Measurements from ENCODE around the gene GRIK4.

GRIK4 gene

DNA sequence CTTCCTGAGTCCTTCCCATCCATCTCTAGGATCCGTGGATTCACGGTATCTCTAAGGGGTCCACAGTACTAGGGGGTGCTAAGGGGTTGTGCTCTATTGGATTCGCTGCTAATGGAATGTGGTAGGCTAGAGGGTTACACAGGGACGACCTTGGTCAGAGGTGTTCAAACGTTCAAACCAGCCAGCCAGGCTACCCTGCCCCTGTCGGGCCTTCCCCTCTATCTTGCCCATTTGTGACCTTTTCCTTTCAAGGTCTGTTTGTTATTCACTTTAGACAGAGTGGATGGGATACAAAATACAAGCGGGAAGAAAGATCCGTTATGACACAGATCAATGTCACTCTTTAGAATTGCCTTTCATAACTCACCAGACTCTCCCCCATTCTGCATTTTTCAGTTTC lies 306.5 kb downstream of the GRIK4 start:
- H3K4me3 ChIP-seq (replicated peaks in 1 of 2; ENCODE audit: low read depth in 2 of 2, low read length in 2 of 2) = no peak overlapping the region
- TF ChIP-seq, protein P1, sequence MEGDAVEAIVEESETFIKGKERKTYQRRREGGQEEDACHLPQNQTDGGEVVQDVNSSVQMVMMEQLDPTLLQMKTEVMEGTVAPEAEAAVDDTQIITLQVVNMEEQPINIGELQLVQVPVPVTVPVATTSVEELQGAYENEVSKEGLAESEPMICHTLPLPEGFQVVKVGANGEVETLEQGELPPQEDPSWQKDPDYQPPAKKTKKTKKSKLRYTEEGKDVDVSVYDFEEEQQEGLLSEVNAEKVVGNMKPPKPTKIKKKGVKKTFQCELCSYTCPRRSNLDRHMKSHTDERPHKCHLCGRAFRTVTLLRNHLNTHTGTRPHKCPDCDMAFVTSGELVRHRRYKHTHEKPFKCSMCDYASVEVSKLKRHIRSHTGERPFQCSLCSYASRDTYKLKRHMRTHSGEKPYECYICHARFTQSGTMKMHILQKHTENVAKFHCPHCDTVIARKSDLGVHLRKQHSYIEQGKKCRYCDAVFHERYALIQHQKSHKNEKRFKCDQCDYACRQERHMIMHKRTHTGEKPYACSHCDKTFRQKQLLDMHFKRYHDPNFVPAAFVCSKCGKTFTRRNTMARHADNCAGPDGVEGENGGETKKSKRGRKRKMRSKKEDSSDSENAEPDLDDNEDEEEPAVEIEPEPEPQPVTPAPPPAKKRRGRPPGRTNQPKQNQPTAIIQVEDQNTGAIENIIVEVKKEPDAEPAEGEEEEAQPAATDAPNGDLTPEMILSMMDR (IDR thresholded peaks at IDR 0.05; ENCODE audit: low read depth, low read length) = no peak
- DNase-seq (ENCODE audit: low read depth in 2 of 2) = no peak

DNA sequence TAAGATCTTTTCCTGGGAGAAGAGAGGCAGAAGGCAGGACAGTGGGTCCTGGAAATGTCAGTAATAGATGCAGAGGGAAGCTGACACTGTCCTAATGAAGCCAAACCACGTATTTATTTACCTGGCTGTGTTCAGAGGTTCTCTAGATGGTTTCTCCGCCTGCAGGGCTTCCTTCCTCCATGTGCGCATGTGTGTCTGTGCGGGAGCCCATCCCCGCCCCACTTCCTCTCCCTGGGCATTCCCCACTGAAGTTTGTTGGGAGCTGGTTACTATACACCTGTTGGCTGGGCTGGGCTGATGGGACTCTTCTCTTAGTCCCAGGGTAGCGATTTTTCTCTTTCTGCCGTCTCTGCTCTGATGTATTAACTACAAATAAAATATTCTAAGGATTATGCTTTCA lies 307.5 kb downstream of the GRIK4 start:
- TF ChIP-seq, protein P1 (IDR thresholded peaks at IDR 0.05; ENCODE audit: low read depth, low read length) = no peak
- DNase-seq (ENCODE audit: low read depth in 2 of 2) = no peak
- no peak overlapping the region for H3K4me3 ChIP-seq (replicated peaks in 1 of 2; ENCODE audit: low read depth in 2 of 2, low read length in 2 of 2)

DNA sequence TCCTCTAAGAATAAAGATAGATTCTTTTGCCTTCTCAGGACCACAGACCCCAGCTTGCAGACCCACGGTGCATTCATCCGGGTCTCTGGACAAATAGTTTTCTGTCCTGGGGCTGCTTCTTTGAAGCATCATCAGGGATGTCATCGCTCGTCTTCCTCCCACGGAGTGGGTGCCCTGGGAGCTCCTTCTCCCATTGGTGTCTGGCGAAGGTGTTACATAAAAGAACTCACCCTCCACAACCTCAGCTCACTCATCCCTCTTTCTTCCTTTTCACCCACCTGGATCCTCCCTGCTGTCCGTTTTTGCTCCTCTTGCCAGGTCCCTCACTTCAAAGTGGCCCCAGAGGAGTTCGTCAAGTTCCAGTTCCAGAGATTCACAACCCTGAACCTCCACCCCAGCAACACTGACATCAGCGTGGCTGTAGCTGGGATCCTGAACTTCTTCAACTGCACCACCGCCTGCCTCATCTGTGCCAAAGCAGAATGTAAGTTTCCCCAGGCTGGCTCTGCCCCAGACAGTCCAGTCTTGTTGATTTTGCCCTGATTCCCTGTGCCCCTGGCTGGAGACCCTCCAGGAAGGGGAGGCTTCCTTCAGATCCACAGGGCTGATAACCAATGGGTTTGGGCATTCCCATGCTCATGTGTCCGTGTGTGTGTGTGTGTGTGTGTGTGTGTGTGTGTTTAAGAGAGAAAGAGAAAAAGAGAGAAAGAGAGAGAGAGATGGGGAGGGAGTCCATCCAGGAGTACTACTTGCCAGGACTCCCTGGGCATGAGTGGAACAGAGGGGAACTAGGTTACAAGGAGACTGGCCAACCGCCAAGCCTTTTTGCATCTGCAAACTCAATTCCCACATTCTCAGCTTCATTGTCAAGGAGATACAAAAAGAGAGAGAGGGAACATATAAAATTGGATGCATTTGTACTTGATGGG lies 308.2 kb downstream of the GRIK4 start:
- TF ChIP-seq, protein P1 (IDR thresholded peaks at IDR 0.05; ENCODE audit: low read depth, low read length) = no peak
- DNase-seq (ENCODE audit: low read depth in 2 of 2) = no peak
- no peak overlapping the region for H3K4me3 ChIP-seq (replicated peaks in 1 of 2; ENCODE audit: low read depth in 2 of 2, low read length in 2 of 2)

DNA sequence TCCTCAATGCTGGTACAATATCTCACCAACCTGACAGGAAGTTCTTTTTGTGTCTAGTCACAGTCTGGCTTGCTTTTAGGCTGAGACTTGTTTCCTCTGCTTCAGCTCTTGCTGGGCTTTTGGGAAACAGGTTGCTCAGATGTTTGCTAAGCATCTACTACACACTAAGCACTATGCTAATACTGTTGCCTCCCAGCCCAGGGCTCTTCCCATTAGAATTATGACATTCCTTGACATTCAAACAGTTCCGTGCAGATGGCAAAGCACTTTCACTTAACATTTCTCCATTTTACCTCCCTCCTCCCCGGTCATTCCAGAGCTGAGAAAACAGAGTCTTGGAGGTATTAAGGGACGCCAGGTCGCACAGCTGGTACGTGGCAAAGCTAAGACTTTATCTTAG lies 311.6 kb downstream of the GRIK4 start:
- DNase-seq (ENCODE audit: low read depth in 2 of 2) = no peak
- TF ChIP-seq, protein P1 (IDR thresholded peaks at IDR 0.05; ENCODE audit: low read depth, low read length) = no peak
- no peak overlapping the region for H3K4me3 ChIP-seq (replicated peaks in 1 of 2; ENCODE audit: low read depth in 2 of 2, low read length in 2 of 2)

DNA sequence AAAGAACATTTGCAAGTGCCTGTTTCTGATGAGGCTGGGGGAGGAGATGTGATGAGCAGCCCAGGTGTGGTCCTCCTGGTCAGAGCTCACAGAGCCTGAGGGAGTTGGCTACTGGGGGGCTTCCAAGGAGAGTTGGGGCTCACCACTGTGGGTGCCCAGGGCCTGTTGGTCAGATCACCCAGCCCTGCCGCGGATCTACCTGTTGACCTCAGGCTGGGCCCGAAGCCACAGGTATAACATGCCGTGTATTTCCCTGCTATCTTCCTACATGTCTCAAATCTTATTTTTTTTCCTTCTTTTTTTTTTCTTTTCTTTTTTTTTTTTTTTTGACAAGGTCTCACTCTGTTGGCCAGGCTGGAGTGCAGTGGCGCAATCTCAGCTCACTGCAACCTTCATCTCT lies 312.7 kb downstream of the GRIK4 start:
- TF ChIP-seq, protein P1 (IDR thresholded peaks at IDR 0.05; ENCODE audit: low read depth, low read length) = no peak

DNA sequence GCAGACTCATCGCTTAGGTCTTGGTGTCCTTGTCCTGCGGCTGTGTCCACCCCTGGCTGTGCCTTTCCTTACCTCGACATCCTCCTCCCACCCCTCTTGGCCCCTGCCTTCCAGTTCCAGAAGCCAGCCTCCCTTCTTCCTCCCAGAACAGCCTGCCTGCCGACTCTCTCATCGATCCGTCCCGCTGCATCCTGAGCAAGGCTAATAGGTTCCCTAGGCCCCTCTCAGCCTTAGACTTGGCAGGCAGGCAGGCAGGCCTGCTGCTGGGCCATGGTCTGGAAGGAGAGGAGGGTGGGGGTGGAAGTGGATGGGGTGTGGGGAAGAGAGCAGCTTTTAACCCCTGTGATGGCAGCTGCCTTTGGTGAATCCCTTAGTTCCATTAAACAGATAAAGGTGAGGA lies 315.6 kb downstream of the GRIK4 start:
- TF ChIP-seq, protein P1 (IDR thresholded peaks at IDR 0.05; ENCODE audit: low read depth, low read length) = no peak
- no peak overlapping the region for H3K4me3 ChIP-seq (replicated peaks in 1 of 2; ENCODE audit: low read depth in 2 of 2, low read length in 2 of 2)
- DNase-seq (ENCODE audit: low read depth in 2 of 2) = no peak

More for the DNA sequence above, 312.7 kb downstream of the GRIK4 start:
- H3K4me3 ChIP-seq (replicated peaks in 1 of 2; ENCODE audit: low read depth in 2 of 2, low read length in 2 of 2) = no peak overlapping the region
- DNase-seq (ENCODE audit: low read depth in 2 of 2) = no peak

Measured in cardiac fibroblast (primary cell).